Peyer's patch (tissue), 4 donors: ENCODE measurements around the gene RBMS2.

Source experiments
- CTCF ChIP-seq, 6 experiments: fragments of 450-650 bp in 4 of 6; fragments of 200-600 bp in 2 of 6; sonication (generic) in 1 of 6; IDR thresholded peaks; one replicate each; pipeline ENCODE4 v1.5.1; 2017 to 2019; ENCODE audit warnings: antibody characterized with exemption in 6 of 6, mild to moderate bottlenecking in 3 of 6, moderate library complexity in 1 of 6
- POLR2A ChIP-seq, 2 donors: fragments of 450-650 bp; IDR thresholded peaks; one replicate each; pipeline ENCODE4 v1.5.1; 2017; ENCODE audit warnings: antibody characterized with exemption in 2 of 2, mild to moderate bottlenecking in 2 of 2, moderate library complexity in 2 of 2

- TF ChIP-seq CTCF (IDR thresholded peaks at IDR 0.05) (no peak), POLR2A (IDR thresholded peaks at IDR 0.05) (no peak)
These were observed 15.9 kb downstream of the RBMS2 start for GRCh38 chr12:56537546-56537945.
